ENCODE data around the gene TFCP2.
"Not testable (repeated sequence)": the region's sequence is repeated elsewhere in the genome, so short reads cannot be mapped to it uniquely, and the experiment has no call there.

Gene TFCP2

GRCh38 chr12:51172515-51173431 lies at the start of gene TFCP2:
TSS of gene TFCP2 (minus strand) at chr12:51173135. CDS start at chr12:51172422, 713 bp downstream.
- no peak for DNase-seq

DNA sequence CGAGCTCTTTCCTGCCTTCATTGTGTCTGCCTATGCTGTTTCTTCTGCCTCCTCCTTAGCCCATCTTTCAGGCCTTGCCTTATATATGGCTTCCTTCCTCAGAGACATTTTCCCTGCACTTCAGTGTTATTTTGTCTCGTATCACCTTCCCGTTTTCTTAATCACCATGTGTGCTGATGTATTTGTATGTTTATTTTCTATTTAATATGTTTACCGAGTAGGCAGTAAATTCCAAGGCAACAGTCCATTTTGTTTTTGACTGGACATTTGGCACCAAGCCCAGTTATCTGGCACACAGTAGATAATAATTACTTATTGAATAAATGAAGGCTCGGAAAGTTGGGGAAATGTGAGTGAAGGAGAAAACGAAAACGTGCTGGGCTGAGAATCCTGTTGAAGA lies 49.5 kb upstream of the TFCP2 start:
- DNase-seq: no peak

DNA sequence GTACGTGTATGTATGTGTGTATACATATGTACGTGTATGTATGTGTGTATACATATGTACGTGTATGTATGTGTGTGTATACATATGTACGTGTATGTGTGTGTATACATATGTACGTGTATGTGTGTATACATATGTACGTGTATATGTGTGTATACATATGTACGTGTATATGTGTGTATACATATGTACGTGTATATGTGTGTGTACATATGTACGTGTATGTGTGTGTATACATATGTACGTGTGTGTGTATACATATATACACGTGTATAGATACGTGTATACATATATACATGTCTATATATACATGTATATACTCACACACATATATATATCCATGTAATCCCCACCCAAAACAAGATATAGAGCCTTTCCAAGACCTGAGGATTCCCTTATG lies 46.9 kb upstream of the TFCP2 start:
- DNase-seq: not testable (repeated sequence)

- DNase-seq: no peak
Observed at GRCh38 chr12:51219322-51219721, 46.4 kb upstream of the TFCP2 start.

GRCh38 chr12:51218607-51219161 lies 45.7 kb upstream of the TFCP2 start:
- DNase-seq: no peak

DNA sequence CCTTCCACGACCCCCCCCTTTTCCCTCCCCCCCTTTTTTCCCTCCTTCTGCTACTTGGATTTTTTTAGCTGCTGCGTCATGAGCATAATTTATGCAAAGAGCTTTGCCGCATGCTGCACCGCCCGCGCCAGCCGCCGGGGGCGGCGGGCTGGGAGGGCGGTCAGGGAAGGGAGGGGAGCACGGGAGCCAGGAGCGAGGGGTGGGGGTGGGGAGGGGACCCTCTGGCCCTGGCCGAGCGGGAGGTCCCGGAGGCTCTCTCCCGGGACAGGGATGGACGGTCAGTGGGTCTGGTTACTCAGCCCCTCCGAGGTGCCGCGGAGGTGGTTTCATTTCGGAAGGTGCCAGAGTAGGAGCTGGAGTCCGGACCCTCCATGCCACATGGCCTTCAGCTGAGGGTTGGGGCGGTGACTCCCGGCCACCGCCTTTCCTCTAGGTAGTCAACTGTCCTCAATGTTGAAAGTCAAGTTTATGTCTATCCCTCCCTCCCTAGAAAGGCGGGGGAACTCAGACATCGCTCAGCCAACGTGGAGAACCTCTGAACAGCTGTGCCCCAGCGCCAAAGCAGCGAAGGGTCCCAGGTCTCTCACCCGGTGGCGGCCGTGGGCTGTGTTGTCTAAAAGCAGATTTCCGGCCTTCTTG lies 45.2 kb upstream of the TFCP2 start, which contains the start of gene POU6F1:
Gene POU6F1 (minus strand): TSS at position 95 of the 639 bp plus-strand sequence. CDS start 11,226 bp downstream, outside the sequence.
- DNase-seq: peak; percentile 23

DNA sequence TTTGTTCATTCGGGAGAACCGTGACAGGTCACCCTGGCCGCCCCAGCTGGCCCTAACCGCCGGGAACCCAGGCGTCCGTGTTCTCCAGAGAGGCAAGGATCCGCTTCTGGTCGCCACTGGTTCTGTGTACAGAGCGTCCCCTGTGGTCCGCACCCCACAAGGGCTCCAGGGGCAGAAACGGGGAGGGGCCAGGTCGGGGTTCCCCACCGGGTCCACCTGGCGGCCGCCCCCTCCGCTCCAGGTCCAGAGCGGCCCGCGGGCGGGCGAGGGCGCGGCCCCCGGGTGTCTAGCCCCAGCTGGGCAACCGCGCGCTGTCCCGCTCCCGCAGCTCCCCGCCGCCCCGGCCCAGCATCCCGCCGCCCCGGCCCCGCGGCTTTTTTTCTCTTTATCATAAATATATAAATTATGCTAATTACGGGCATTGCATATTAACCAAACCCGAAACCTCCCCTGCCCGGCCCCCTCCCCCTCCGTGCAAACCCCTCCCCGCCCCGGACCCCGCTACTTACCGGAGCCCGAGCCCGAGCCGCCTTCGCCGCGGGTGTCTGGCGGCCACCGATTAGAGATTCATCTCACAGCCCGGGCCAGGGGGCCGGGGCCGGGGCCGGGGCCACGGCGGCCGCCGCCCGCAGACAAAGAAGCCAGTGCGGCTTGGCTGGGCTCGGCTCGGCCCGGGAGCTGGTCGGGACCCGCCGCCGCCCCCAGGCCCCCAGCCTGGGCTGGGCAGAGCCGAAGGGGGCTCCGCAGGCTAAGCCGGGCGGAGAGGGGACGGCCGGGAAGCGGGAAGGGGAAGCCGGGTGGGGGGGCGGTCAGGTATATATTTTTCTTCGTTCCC lies 44.4 kb upstream of the TFCP2 start:
- DNase-seq: no peak

DNA sequence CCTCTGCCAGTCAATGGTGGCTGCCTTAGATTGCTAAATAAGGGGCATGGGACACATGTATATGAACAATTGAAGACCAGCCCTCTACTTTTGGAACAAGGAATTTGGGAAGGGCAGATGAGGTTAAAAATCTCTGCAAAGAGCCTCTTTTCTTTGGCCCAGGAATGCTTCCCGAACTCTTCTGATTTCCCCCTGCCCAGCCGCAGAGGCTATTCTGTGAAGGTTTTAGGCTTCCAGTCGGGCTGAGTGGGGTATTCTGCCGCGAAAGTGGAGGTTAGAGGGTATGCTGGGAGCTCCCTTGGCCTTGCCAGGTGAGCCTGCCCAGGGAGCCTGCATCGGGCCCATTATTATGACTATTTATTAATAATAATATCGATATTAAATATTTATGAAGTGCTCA lies 43.7 kb upstream of the TFCP2 start:
- no peak for DNase-seq

DNA sequence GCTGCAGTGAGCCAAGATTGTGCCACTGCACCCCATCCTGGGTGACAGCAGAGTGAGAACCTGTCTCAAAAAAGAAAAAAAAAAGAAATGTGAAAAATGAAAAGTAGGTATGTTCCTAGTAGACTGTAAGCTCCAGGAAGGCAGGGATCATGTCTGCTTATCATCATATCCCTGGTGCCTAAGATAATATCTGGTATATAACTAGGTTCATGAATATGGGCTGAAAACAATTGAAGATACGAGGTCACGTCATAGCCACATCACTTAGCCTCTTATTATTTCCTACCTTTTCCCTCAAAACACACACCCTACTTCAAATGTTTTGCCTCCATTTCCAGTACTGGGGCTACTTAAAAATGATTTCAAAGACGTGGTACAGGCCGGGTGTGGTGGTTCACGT lies 42.0 kb upstream of the TFCP2 start:
- no peak for DNase-seq

GRCh38 chr12:51210690-51211395 lies 37.9 kb upstream of the TFCP2 start:
- DNase-seq: no peak

GRCh38 chr12:51209259-51209658 lies 36.3 kb upstream of the TFCP2 start:
- no peak for DNase-seq

DNA sequence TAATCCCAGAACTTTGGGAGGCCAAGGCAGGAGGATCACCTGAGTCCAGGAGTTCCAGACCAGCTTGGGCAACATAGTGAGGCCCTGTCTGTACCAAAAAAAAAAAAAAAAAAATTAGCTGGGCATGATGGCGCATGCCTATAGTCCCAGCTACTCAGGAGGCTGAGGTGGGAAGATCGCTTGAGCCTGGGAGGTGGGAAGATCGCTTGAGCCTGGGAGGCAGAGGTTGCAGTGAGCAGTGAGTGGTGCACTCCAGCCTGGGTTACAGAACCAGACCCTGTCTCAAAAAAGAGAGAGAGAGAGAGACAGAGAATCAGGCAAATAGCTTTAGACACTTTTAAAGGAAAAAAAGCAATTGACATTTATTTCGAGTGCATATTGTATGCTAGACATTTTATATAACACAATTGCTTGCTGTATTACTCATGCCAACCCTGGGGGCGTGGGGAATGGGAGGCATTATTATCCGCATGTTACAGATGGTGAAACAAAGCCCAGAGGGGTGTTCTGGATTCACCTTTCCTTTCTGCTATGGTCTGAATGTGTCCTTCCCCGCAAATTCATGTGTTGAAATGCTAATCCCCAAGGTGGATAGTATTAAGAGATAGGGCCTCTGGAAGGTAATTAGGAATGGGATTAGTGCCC lies 35.2 kb upstream of the TFCP2 start:
- no peak for DNase-seq

DNA sequence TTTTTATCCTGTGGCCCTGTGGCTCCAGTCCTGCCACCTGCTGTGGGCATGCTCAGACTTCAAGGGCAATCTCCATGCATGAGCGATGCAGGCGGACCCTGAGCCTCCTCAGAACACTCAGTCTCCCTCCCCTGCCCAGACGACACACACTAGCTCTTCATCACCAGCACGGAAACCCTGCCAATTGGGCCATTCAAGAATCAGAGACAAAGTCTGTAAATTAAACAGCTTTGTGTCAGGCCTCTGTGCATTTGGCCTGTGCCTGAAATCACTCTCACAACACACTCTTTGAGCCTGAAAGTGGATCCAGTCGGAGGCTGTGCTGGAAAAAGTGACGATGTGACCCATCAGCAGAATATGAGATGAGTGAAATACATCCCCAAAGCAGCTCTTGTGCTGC lies 32.4 kb upstream of the TFCP2 start:
- no peak for DNase-seq

DNA sequence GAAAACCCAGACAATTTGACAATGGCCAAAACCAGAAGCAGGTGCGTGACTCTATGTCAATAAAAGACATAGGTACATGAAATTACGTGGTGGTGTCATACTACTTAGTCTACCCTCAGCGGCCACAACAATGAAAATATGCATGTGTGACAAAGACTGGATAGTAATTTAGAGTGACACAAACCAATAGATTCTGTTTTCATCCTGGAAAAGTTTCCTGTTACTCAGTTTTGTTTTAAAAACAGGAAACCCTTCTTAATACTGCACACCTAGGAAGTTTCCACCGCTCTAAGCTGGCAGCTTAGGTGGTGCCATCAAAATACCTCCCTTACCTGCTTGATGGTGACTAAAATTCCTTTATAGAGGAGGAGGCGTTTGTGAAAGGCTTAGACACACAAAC lies 29.8 kb upstream of the TFCP2 start:
- no peak for DNase-seq

DNA sequence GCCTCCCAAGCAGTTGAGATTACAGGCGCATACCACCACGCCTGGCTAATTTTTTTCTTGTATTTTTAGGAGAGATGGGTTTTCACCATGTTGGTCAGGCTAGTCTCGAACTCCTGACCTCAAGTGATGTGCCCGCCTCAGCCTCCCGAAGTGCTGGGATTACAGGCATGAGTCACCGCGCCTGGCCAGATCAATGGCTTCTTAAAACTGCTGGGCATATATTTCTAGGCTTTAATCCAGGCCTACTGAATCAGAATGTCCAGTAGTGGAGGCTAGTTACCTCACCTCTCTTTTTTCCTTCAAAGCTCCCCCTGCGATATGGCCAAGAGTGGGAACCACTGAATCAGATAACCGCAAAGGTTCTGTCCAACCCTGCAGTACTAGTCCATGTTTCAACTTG lies 27.9 kb upstream of the TFCP2 start:
- no peak for DNase-seq

DNA sequence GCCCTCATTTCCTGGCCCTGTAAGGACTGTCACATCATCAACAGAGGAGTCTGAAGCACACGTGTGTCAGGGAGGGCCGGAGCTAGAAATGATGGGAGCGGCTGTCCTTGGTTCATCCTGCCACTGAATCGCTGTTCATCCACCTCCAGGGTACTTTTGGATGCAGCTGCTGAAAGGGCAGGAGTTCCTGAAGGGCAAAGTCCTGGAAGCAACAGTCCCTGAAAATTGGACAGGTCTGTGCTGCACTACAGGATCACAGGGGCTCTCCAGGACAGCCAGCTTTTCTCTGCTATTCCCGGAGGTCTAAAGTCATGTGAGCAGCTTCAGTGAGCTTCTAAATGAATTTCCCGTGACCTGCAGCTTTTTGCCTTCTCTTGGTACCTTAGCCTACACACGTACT lies 27.2 kb upstream of the TFCP2 start:
- DNase-seq: no peak

DNA sequence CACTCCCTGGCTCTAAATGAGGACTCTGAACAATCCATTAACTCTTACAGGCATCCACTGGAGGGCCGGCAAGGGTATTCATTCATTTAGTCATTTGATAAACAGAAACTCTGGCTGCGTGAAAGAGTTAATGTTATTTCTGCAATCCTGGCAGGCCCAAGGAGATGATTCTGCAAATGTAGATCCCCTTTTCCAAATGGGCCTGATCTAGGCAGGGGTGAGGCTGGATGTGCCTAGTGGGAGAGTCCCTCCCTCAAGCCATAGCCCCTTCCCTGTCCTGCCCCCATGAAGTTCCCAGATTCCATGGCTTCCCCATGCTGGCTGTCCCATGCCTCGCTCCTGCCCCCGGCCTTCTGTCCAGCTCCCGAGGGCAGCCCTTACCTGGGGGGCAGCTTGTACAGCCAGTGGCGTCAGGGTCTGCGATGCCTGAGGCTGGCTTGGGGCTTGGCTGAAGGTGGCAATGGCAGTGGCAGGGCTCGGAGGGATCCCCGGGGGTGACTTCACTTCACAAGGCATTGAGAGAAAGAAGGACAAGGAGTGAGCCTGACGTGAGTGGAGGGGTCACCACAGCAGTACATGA lies 26.5 kb upstream of the TFCP2 start:
- no peak for DNase-seq

- DNase-seq: no peak
Observed at GRCh38 chr12:51198568-51199365, 25.8 kb upstream of the TFCP2 start.

GRCh38 chr12:51197736-51198567 lies 25.0 kb upstream of the TFCP2 start:
- no peak for DNase-seq

- no peak for DNase-seq
Observed at GRCh38 chr12:51196547-51196946, 23.6 kb upstream of the TFCP2 start.

All from NCI-H1694 treated with DMSO at 0.1 percent for 48 hours (cell line).